Ovary (tissue), 3 donors: ENCODE data around the gene HNRNPK.

ENCODE experiments used
- EP300 ChIP-seq: sonication (generic); formaldehyde crosslinking; IDR thresholded peaks from one replicate; pipeline ENCODE4 v1.6.1; 2017; ENCODE audit warnings: antibody characterized with exemption
- POLR2A ChIP-seq: fragments of 450-650 bp; IDR thresholded peaks from one replicate; pipeline ENCODE4 v1.6.1; 2017; ENCODE audit warnings: antibody characterized with exemption, mild to moderate bottlenecking, moderate library complexity
- TF ChIP-seq, protein P1 (sequence below), 3 donors: fragments of 450-650 bp in 2 of 3; fragments of 200-600 bp in 1 of 3; IDR thresholded peaks; one replicate each; pipeline versions ENCODE4 v1.5.1 to v1.8.0; 2016 to 2022; ENCODE audit warnings: antibody characterized with exemption in 3 of 3, mild to moderate bottlenecking in 1 of 3
- donor health status: DM: no; HTN: no; CAD: no.

DNA sequence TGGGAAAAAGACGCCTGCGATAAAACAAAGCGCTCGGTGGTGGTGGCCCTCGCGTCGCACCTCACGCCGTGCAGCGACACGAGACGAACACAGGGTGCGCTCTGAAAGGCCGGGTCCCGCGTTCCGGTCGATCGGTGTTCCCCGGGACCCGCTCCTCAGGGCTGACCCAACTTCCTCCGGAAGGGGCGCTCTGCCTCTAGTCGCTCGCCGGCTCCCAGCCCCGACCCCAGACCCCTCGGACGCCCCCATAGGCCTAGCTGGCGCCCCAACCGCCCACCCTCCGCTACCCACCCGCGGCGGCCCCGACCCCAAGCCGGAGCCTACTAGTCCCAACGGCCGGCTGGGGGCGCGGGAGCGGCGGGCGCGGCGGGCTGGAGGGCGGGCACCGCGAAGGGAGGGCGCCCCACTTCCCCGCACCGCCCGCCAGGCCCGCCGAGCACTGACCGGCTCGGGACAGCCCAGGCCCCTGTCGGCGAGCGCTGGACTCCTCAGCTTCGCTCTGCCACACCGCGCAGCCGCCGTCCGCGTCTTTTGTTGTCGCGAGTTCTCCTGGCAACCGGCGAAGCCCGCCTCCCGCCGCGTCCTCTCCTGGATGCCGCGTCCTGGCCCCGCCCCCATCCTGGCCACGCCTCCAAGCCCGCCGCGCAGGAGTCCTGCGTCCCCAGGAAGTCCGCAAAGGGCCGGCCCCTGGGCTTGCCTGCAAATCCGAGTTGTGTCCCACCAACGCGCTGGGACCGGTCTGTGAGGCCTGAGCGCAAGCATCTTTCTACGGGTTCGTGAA is 58.9 kb downstream of the HNRNPK start, which contains the start of gene KIF27:
- TF ChIP-seq EP300 = no peak
- TF ChIP-seq, protein P1, sequence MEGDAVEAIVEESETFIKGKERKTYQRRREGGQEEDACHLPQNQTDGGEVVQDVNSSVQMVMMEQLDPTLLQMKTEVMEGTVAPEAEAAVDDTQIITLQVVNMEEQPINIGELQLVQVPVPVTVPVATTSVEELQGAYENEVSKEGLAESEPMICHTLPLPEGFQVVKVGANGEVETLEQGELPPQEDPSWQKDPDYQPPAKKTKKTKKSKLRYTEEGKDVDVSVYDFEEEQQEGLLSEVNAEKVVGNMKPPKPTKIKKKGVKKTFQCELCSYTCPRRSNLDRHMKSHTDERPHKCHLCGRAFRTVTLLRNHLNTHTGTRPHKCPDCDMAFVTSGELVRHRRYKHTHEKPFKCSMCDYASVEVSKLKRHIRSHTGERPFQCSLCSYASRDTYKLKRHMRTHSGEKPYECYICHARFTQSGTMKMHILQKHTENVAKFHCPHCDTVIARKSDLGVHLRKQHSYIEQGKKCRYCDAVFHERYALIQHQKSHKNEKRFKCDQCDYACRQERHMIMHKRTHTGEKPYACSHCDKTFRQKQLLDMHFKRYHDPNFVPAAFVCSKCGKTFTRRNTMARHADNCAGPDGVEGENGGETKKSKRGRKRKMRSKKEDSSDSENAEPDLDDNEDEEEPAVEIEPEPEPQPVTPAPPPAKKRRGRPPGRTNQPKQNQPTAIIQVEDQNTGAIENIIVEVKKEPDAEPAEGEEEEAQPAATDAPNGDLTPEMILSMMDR (IDR thresholded peaks at IDR 0.05) = peak; percentile 7 to 74 (median 67)
- TF ChIP-seq POLR2A = peak; percentile 92
